ENCODE results near the gene LCN12.

The LCN12 gene

DNA sequence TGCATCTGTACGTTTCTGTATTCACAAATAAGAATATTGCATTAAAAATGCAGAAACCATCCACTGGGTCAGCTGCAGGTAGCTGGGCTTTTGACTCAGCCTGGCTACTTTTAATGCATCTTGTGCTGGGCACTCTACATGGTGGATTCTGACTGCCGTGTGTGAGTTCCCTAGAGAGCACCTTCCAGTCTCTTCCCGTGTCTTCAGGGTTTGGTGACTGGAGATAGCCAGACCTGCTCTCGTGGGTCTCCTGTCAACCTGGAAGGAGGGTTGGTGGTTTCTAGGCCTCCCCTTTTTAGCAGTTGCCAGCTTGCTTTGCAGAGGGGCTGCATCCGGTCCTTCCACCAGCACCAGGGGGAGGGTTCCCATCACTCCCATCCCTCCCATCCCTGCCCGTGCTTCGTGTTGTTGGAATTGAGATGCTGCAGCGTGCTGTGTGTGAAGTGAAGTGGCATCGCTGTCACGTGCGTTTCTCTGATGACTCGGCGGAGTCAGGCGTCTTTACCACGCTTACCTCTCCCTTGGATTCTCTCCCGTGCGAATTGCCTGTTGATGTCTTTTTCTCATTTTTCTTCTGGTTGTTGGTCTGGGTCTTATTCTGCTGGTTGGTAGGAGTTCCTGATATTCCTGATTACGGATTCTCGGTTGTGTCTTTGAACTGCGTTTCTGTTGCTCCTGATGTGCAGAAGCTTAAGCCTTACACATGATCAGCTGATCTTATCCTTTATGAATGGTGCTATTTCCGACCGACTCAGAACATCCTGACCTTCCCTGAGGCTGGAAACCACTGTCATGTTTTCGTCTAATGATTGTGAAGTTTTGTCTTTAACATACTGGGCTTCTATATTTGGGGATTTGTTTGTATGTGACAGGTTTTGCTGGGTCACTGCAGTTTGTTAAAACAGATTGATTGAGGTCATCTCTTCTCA, 24.5 kb upstream of the LCN12 start:
- no peak for DNase-seq

DNA sequence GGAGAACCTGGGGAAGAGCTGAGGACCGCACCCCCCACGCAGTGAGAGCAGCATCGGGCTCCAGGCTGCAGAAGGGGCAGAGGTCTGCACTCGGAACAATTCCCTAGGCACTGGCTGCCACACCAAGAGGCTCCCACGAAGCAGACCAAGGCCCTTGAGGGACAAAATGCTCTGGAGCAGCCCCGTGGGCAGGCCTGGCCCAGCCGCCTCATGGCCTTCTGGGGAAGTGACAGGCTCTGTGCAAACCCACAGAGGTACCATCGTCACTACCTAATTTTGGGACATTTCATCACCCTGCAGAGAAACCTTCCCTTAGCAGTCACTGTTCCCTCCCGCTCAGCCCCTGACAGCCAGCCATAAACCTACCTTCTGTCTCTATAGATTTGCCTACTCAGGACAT, 23.5 kb upstream of the LCN12 start:
- no peak for DNase-seq

DNA sequence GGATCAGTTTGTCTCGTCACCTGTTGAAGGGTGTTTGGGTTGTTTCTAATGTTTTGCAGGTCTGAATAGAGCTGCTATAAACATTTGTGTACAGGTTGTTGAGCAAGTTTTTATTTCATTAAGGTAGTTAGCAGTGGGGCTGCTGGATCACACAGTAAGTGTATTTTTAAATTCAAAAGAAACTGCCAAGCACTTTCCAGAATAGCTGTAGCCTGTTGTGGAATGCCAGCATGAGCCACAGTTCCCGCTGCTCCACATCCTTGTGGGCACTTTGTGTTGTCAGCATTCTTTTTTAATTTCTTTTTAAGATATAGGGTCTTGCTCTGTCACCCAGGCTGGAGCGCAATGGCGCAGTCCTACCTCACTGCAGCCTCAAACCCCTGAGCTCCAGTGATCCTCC, 22.1 kb upstream of the LCN12 start:
- DNase-seq: no peak

DNA sequence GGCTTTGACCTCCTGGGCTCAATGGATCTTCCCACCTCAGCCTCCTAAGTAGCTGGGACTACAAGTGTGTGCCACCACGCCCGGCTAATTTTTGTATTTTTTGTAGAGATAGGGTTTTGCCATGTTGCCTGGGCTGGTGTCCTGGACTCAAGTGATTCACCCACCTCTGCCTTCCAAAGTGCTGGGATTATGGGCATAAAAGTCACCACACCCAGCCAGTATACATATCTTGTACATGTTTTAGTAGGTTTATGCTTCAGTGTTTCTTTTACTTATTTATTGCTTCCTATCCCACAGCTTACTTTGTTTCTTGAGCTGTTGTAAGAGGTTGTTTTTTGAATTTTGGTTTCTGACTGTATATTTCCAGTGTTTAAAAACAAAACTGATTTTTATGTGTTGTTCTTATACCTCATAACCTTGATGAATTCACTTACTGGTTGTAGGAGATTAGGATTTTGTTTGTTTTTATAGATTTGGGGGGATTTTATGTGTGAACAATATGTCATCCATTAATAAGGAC, 20.4 kb upstream of the LCN12 start:
- no peak for DNase-seq

DNA sequence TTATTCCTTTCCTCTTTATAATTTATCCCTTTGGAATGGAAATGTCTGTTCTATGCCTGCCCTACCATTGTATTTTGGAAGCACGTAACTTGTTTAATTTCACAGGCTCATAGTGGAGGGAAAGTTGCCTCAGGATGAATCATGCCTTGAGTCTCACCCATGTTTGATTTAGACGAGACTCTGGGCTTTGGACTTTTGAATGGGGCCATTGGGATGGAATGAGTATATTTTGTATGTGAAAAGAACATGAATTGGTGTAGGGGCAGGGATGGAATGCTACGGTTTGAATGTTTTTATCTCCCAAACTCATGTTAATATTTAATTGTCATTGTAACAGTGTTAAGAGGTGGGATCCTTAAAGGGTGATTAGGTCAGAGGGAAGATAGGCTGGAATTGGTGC, 17.8 kb upstream of the LCN12 start:
- no peak for DNase-seq

DNA sequence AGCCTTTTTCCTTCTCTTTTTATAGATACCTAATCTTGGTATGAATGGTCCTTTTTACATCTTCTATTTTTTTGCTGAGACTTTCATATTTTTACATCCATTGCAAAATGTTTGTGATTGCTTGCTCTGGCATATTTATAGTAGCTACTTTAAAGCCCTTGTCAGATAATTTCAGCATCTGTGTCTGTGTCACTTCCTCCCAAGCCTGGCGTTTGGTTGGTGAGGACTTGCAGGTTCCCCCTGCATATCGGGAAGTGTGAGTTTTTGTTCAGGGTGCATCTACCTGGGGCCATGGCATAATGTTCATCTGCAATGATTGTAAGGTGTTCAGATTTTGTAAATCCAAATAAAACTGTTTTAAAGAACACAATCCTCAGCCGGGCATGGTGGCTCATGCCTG, 16.4 kb upstream of the LCN12 start:
- no peak for DNase-seq

DNA sequence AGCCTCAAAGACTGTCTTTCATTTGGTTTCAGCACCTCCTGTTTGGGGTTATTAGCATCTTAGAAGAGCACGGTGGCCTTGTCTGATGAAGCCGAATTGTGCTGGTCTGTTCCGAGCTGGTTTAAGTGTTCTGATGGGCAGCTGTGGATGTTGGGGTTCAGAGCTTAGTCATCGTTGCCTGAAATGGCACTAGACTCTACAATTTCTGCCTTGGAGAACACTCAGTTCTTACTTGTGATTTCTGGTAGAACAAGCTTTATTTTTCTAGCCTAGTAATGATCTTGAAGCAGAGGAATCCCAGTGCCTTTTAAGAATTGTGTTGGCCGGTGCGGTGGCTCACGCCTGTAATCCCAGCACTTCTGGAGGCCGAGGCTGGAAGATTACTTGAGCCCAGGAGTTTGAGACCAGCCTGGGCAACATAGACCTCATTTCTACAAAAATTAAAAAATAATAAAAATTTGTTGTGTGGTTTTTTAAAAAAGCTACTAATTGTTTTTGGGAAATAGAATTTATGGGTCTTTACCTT, 15.4 kb upstream of the LCN12 start:
- DNase-seq: no peak

DNA sequence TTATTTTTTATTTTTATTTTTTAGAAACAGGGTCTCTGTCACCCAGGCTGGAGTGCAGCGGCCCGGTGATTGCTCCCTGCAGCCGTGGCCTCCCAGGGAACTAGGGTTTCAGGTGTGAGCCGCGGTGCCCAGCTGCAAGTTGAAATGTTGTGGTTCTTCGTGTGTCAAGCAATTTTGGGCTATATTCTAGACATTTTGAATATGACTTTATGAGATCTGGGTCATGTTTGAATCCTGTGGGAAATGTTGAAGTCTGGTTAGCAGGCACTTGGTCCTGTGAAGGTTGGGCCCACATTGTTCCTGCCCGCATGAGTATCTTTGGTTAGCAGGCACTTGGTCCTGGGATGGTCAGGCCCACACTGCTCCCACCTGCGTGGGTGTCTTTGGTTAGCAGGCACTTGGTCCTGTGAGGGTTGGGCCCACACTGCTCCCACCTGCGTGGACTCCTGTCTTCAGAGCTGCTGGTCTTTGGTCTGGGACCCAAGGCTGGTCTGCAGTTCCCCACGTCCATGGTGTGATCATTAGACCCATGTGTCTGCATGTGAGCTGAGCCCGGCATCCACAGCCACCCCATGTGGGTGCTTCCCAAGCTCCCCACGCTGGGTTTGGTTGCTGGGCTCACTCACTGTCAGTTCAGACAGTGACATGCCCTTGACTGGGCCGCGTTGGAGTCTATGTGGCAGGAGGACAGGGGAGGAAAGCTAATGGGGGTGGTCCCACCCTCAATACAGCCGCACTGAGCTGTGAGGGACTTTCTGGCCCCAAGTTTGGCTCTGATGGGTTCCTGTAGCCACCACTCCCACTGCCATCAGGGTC, 14.7 kb upstream of the LCN12 start:
- DNase-seq: no peak

DNA sequence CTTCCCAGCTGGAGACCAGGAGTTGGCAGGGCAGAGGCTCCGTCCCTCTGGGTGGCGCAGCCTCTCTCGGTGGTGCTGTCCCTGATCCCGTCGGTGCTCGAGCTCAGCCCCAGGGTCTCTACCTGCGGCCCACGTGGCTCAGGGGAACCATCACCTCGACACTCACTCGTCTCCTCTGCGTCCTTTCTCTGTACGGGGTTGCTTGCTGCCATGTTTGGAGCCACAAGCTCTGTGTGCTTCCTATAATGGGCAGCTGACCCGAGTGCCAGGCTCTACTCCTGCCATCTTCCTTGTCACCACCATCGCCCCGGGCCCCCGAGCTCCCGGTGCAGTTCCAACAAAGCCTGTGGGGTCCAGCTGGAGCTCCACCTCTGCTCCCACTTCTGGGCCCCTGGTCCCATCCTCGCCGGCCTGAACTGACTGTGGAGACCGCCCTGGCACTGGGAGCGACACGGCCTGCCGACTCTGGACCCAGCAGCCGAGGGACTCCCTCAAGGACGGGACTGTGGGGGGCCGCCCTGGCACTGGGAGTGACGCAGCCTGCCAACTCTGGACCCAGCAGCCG, 12.6 kb upstream of the LCN12 start:
- DNase-seq: no peak

DNA sequence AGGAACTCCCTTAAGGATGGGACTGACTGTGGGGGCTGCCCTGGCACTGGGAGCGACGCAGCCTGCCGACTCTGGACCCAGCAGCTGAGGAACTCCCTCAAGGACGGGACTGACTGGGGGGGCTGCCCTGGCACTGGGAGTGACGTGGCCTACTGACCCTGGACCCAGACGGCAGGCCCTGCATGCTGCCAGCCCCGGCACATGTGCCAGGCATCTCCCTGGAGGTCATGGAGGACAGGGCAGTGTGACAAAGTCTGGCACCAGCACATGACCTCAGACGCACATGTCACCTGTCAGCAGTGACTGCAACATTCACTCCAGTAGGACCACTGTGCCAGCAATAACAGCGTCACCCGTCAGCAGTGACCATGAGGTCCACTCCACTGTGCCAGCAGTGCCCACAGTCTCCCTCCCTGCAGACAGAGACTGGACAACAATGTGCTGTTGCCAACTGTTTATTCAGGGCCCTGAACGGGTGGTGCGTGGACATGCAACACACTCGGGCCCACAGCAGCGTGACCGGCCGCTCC, 12.0 kb upstream of the LCN12 start:
- no peak for DNase-seq

DNA sequence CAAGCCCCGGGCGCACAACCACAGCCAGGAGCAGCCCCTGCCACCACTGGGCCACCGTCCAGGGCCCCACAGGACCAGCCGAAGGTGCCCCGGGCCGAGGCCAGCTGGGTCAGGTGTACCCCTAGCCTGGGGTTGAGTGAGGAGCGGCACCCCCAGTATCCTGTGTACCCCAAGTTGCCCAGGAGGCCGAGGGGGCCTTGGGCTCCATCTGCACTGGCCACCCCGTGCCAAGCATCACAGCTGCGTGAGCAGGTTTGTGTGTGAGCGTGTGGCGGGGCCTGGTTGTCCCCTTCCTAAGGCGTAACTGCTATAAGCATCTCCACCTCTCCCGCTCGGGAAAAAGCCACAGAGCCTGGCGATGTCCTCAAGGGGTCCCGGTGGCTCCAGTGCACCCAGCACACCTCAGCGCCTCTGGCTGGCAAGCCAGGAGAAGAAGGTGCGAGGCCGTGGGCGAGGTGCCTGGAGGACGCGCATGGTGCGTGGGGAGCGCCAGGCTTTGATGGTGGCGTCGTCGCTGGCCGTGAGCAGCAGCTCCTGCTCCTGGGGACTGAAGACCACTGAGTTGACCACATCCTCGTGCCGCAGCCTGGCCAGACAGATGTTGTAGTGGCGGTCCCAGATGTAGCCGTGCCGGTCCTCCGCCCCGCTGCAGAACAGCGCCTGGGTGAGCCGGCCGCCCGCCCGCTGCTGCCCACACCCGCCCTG, 11.4 kb upstream of the LCN12 start:
- DNase-seq: no peak

DNA sequence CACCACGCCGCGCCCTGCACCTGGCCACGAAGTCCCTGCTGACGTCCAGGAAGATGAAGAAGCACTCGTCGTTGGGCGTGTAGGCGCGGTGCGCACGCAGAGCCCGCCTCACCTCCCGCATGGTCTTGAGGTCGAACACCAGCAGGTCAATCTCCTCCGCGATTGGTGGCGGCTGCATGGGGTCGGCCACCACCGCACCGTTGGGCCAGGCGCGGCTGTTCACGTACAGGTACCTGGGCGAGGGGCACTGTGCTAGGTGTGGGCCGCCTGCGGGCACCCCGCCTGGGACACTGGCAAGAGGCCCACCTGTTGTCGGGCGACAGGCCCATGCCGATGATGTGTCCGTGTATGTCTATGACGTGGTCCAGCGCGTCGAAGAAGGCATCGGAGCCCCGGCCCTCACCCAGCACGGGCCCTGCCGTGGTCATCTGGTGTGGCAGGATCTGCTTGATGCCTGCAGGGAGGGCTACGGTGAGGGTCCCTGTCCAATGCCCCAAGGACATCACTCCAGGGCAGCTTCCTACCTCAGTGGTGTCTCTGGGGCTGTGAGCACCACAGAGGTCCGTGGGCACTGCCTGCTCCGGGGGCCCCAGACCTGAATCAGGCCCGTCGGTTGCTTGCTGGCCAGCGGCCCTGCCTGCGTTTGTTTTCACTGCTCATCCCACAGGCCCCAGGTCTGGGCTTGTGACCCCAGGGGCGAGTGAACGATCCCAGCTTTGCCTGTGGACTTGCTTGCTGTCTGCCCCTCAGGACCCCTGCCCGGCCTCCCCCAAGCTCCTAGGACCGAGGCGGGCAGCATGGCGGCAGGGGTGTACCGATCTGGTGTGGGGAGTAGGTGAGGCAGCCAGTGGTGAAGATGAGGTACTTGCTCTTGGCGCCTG, 10.6 kb upstream of the LCN12 start:
- DNase-seq: no peak

DNA sequence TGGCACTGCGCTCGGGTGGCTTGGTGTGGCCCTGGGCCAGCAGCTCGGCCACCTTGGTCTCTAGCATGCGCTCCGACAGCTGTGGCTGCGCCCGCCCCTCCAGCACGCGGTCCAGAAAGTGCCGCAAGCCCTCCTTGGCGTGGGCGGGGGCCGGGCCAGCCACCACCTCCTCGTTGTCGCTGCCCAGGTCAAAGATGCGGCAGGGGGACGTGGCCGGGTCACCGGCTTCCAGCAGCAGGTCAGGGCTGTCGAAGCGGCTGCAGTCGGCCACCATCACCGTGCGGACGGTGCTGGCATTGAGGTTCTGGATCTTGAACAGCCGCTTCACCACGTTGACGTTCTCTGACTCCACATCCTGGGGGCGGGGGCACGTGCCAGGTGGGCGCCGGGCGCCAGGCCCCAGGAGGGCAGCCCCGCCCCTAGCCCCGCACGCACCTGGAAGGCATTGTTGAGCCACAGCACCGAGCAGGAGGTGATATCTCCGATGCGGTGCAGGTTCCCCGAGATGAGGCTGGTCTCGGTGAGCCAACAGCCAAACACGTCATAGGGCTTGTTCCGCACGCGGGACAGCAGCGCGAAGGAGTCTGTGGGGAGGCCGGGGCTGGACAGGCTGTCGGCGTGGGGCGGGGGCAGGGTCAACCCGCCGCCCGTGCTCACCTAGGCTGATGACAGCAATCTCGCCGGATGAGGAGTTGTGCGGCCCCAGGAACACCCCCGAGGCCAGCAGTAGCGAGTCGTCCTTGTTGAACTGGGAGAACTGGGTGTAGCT, 9.8 kb upstream of the LCN12 start:
- DNase-seq: no peak

DNA sequence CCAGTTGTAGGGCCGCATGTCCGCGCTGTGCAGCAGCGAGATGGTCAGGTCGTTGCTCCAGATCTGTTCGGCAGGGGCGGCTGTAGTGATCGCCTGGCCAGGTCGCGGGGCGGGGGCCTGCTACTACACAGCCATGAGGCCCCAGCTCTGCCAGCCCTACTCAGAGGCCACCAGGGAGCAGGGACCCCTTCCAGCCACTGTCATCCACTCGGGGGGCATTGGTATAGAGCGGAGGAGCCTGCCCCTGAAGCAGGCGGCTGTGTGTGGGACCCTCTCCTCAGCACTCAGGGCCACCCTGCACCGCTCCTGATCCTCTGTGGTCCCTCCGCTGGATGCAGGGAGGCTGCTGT, 9.2 kb upstream of the LCN12 start:
- DNase-seq: no peak

DNA sequence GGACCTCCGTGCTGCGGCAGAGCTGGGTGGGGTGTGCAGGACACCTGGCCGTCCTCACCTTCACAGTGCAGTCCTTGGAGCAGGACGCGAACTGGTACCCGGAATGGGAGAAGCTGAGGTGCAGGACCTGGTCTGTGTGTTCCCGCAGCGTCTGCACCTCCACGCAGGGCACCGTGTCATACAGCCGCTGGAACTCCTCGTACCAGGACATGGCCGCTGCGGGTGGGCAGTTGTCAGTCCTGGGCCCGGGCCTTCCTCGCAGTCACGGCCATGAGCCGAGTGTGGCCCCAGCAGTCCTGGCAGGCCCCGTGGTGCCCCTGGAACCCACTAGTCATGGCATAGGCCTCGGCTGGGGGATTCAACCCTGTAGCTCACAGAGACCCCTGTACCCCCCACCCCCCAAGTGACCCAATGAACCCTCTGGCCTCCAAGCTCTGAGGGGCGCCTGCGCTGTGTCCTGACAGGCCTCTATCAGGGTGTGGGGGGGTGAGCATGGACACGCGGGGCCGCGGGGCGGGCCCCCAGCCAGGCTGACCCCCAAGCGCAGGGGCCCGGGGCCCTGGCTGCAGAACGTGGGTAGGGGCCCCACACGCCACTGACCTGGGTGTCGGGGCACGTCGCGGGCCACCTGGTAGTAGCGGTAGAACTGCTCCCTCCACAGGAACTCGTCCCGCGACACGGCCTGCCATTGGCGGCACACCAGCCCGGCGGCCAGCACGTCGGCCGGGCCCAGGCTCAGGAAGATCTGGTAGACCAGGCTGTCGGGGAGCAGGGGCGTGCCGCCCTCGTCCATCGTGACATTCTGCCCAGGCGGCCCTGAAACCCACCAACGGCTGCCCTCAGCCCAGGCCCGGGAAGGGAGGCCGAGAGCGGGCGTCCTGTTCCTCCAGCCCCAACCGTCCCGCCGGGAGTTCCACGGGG, 8.5 kb upstream of the LCN12 start:
- DNase-seq: no peak

DNA sequence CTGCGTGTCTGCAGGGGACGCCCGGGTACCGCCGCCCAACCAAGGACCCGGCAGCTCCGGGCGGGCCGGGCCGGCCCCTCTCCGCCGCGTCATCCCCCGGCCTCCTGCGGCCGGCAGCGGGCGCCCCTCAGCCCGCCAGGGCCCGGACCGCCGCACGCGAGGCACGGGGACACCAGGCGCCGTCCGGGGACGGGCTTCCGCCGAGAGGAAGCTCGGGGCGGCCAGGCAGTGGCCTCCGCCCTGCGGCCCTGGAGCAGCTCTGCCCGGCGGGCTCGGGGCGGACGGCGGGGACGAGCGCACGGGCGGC, 7.9 kb upstream of the LCN12 start:
- no peak for DNase-seq

DNA sequence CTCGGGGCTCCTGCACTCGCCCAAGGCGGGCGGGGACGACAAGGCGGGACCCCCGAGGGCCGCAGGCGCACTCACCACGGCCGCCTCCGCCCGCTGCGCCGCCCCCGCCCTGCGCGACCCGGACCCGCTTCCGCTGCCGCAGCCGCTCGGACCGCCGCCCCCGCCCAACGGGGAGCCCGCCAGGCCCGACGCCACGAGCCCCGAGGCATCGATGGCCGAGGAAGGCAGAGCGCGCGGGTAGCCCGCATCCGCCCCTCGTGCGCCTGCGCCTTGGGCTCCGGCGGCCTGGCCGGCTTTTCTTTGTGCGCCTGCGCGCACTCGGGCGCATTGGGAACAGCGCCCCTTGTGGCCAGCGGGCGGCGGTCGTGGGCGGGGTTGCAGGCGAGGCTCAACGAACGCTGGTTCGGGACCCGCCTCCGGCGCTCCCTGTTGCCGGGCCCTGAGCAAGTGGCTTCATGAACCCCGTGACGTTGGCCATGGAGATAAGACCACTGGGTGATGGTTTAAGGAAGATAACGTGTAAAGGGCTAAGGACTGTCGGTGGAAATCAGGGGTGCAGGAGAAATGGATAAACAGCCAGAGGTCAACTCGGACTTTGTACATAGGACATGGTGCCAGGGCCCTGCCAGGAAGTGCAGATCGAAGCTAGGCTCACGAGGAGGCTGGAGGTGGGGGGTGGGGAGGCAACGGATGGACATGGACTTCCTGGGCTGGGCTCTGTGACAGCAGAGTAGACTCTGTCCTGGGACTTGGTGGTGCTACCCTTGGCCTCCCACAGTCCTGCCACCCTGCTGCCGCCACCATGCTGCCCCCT, 7.3 kb upstream of the LCN12 start, which contains the start of the genes C8G and FBXW5:
C8G (plus strand) TSS at position 725 of the 814 bp plus-strand sequence; CDS start at position 803, 78 bp downstream.
FBXW5 (minus strand) TSS at position 220 of the 814 bp plus-strand sequence. CDS start 655 bp downstream, outside the sequence.
- DNase-seq: peak; percentile 89 to 90
